ENCODE data around the gene CCNL1. TPM values are rescaled to one million over a fixed set of nuclear protein-coding genes. Genes with fewer than 3 reads are reported as not detected.

The CCNL1 gene
- total and polyA plus RNA-seq, 2 of the 8 experiments (the other 6 are each of a cell fraction or from before 2014, with no cell fraction given): 64.5 to 68.6 TPM

GRCh38 chr3:157180262-157180661, 20.3 kb upstream of the CCNL1 start:
- ChIA-PET CTCF (ENCODE audit: partially characterized antibody) (interaction anchor here (1.3 kb wide), 1 partner anchor 21 kb away, joined by 6 read pairs; no protein-coding TSS in a partner anchor), POLR2A (ENCODE audit: partially characterized antibody) (interaction anchor here (0.7 kb wide), 1 partner anchor 20 kb away, joined by 3 read pairs; no protein-coding TSS in a partner anchor)
- Histone ChIP-seq H2BK15ac (ENCODE audit: low read length) (no peak overlapping the region), H4K8ac (ENCODE audit: extremely low read depth, insufficient read depth, low read length) (no peak overlapping the region), H3K27me3 (replicated peaks in 1 of 4; ENCODE audit: control insufficient read depth in 3 of 4, extremely low read depth in 1 of 4, insufficient read depth in 3 of 4, low read length in 3 of 4) (no peaks in the 10 kb centered on the region), H3K36me3 (ENCODE audit: control insufficient read depth in 2 of 4, insufficient read depth in 4 of 4, low read length in 3 of 4) (peaks cover 0 to 26% (median 4%) of the 10 kb centered on the region in 4 experiments; a peak in 3 of 8 replicates), H3K18ac (ENCODE audit: extremely low read depth, low read length) (no peak overlapping the region), H3K9me3 (ENCODE audit: insufficient read depth in 2 of 2, low read depth in 1 of 2, low read length in 1 of 2) (peaks cover 10 to 38% of the 10 kb centered on the region in 2 experiments), H2BK12ac (ENCODE audit: low read depth, low read length) (no peak overlapping the region), H3K9ac (replicated peaks in 1 of 4; ENCODE audit: extremely low read depth in 1 of 4, low read depth in 3 of 4, low read length in 3 of 4) (no peak overlapping the region), H3K27ac (ENCODE audit: low read depth, low read length) (no peak overlapping the region), H4K91ac (replicated peaks; ENCODE audit: insufficient read length, low read length) (no peak overlapping the region), H3K56ac (replicated peaks; ENCODE audit: insufficient read length, low read depth, low read length) (no peak overlapping the region), H2AK5ac (ENCODE audit: low read depth, low read length) (no peak overlapping the region), H2AFZ (ENCODE audit: low read length) (no peak overlapping the region), H2BK20ac (ENCODE audit: low read length) (no peak overlapping the region), H3K79me2 (ENCODE audit: control insufficient read depth in 1 of 2, insufficient read depth in 2 of 2, low read length in 2 of 2) (peaks cover 0 to 14% of the 10 kb centered on the region in 2 experiments; a peak in 2 of 4 replicates), H3K4me1 (replicated peaks in 1 of 4; ENCODE audit: control insufficient read depth in 3 of 4, insufficient read depth in 4 of 4, low read length in 3 of 4) (no peaks in the 10 kb centered on the region), H4K5ac (ENCODE audit: insufficient read length, low read depth, low read length) (no peak overlapping the region), H2BK5ac (ENCODE audit: low read depth, low read length) (no peak overlapping the region), H4K20me1 (replicated peaks in 1 of 2; ENCODE audit: control insufficient read depth in 1 of 2, insufficient read depth in 2 of 2, low read length in 2 of 2) (no peaks in the 10 kb centered on the region), H3K23me2 (ENCODE audit: low read depth, low read length) (0 out of 2 replicates have a peak, but pooled peaks cover under 1% of the 10 kb centered on the region), H3K23ac (ENCODE audit: insufficient read length) (no peak overlapping the region), H3K4me2 (ENCODE audit: insufficient read depth in 1 of 2, low read depth in 2 of 2, low read length in 2 of 2) (no peak overlapping the region), H3K14ac (ENCODE audit: insufficient read length) (no peak overlapping the region), H3K4me3 (ENCODE audit: extremely low read depth in 1 of 4, insufficient read depth in 2 of 4, low read depth in 3 of 4, low read length in 4 of 4) (no peak overlapping the region), H3K79me1 (ENCODE audit: low read depth, low read length) (no peaks in the 10 kb centered on the region), H2BK120ac (replicated peaks; ENCODE audit: low read depth, low read length) (no peak overlapping the region), H3K4ac (replicated peaks; ENCODE audit: insufficient read length, low read depth, low read length) (no peak overlapping the region)
- WGBS, 2 experiments (ENCODE audit: extremely low coverage in 1 of 2, insufficient coverage in 1 of 2, insufficient read length in 1 of 2, insufficient replicate concordance in 2 of 2, low coverage in 1 of 2, low lambda C conversion rate in 2 of 2, missing lambda C conversion rate in 1 of 2): 93% methylated on average over 2 of the region's 2 CpGs; no CpG with 5 or more reads in 1 of the 2 experiments
- FAIRE-seq: no peak
- DNase-seq (ENCODE audit: low read depth in 1 of 2, low spot score in 2 of 2): no peak
- TF ChIP-seq CEBPB (IDR thresholded peaks at IDR 0.05; ENCODE audit: low read depth, low read length) (no peak), EZH2 (IDR thresholded peaks at IDR 0.05; ENCODE audit: low read depth, low read length, severe bottlenecking) (no peak), KDM5A (IDR thresholded peaks at IDR 0.05; ENCODE audit: low read length) (no peak), NANOG (IDR thresholded peaks at IDR 0.05; ENCODE audit: insufficient read depth, low read depth, low read length, poor library complexity, severe bottlenecking) (no peak), GTF2F1 (IDR thresholded peaks at IDR 0.05; ENCODE audit: borderline replicate concordance, low read depth, low read length) (no peak), YY1 (IDR thresholded peaks at IDR 0.05; ENCODE audit: low read depth, low read length) (no peak), ATF3 (IDR thresholded peaks at IDR 0.05; ENCODE audit: insufficient read depth, low read depth, low read length) (no peak), HDAC6 (IDR thresholded peaks at IDR 0.05; ENCODE audit: low read depth, low read length) (no peak), RNF2 (IDR thresholded peaks at IDR 0.05; ENCODE audit: borderline replicate concordance, low read depth, low read length, missing control alignments, poor library complexity, severe bottlenecking) (no peak), RFX5 (IDR thresholded peaks at IDR 0.05; ENCODE audit: borderline replicate concordance, low read depth, low read length) (no peak), SAP30 (IDR thresholded peaks at IDR 0.05; ENCODE audit: insufficient read depth, insufficient replicate concordance, low read length) (no peak)
- TF ChIP-seq, protein P1, sequence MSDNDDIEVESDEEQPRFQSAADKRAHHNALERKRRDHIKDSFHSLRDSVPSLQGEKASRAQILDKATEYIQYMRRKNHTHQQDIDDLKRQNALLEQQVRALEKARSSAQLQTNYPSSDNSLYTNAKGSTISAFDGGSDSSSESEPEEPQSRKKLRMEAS (IDR thresholded peaks at IDR 0.05): no peak
